ENCODE measurements around the gene TMEM115. TPM values are rescaled to one million over a fixed set of nuclear protein-coding genes. Genes with fewer than 3 reads are reported as not detected.

The TMEM115 gene
- total RNA-seq, 1 experiment from 2014 or later = 56.6 TPM

- ChIA-PET CTCF (no interaction called here), POLR2A (ENCODE audit: unreplicated experiment) (no interaction called here)
- no TSS peak for BruUV-seq (replicated peaks)
Observed at GRCh38 chr3:50406487-50406886, 47.2 kb upstream of the TMEM115 start.

GRCh38 chr3:50405249-50405648 is 45.9 kb upstream of the TMEM115 start:
- BruUV-seq (replicated peaks) = no TSS peak
- Histone ChIP-seq H3K9me3 (ENCODE audit: low read length) (no peaks in the 10 kb centered on the region), H3K36me3 (ENCODE audit: low read depth, low read length) (no peaks in the 10 kb centered on the region), H3K79me2 (ENCODE audit: low read length) (no peaks in the 10 kb centered on the region), H3K9ac (ENCODE audit: low read length) (no peak overlapping the region), H2AFZ (ENCODE audit: low read length) (no peak overlapping the region), H3K27ac (ENCODE audit: low read length) (no peak overlapping the region), H3K27me3 (ENCODE audit: low read length) (peaks cover 13% of the 10 kb centered on the region), H3K9me2 (replicated peaks; ENCODE audit: low read length) (no peaks in the 10 kb centered on the region), H3K4me3 (ENCODE audit: low read length) (no peak overlapping the region), H4K20me1 (ENCODE audit: low read length) (no peaks in the 10 kb centered on the region), H3F3A (ENCODE audit: low read length, unreplicated experiment) (no peaks in the 10 kb centered on the region), H3K4me2 (ENCODE audit: low read length) (no peak overlapping the region), H3K4me1 (ENCODE audit: insufficient read depth, low read length) (no peaks in the 10 kb centered on the region)
- POLR2A ChIA-PET (ENCODE audit: unreplicated experiment) = no interaction called here
- CTCF ChIA-PET = no interaction called here
- intact Hi-C loops (cut with micrococcal nuclease) = no loop called here
- TF ChIP-seq EZH2 (IDR thresholded peaks at IDR 0.05; ENCODE audit: low read length, unreplicated experiment) (no peak), EZH2phosphoT487 (IDR thresholded peaks at IDR 0.05; ENCODE audit: borderline replicate concordance, low read length) (no peak)
- TF ChIP-seq, protein P1, sequence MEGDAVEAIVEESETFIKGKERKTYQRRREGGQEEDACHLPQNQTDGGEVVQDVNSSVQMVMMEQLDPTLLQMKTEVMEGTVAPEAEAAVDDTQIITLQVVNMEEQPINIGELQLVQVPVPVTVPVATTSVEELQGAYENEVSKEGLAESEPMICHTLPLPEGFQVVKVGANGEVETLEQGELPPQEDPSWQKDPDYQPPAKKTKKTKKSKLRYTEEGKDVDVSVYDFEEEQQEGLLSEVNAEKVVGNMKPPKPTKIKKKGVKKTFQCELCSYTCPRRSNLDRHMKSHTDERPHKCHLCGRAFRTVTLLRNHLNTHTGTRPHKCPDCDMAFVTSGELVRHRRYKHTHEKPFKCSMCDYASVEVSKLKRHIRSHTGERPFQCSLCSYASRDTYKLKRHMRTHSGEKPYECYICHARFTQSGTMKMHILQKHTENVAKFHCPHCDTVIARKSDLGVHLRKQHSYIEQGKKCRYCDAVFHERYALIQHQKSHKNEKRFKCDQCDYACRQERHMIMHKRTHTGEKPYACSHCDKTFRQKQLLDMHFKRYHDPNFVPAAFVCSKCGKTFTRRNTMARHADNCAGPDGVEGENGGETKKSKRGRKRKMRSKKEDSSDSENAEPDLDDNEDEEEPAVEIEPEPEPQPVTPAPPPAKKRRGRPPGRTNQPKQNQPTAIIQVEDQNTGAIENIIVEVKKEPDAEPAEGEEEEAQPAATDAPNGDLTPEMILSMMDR (conservative IDR thresholded peaks at IDR 0.05; ENCODE audit: low read depth, low read length) = no peak
- peak; percentile 26 for DNase-seq
- no peak for ATAC-seq

More at GRCh38 chr3:50406487-50406886, 47.2 kb upstream of the TMEM115 start:
- Histone ChIP-seq H3K4me2 (ENCODE audit: low read length) (no peak overlapping the region), H3K79me2 (ENCODE audit: low read length) (no peaks in the 10 kb centered on the region), H4K20me1 (ENCODE audit: low read length) (no peaks in the 10 kb centered on the region), H3F3A (ENCODE audit: low read length, unreplicated experiment) (no peaks in the 10 kb centered on the region), H3K9ac (ENCODE audit: low read length) (no peak overlapping the region), H2AFZ (ENCODE audit: low read length) (no peak overlapping the region), H3K4me1 (ENCODE audit: insufficient read depth, low read length) (no peaks in the 10 kb centered on the region), H3K4me3 (ENCODE audit: low read length) (no peak overlapping the region), H3K36me3 (ENCODE audit: low read depth, low read length) (no peaks in the 10 kb centered on the region), H3K27me3 (ENCODE audit: low read length) (peaks cover 13% of the 10 kb centered on the region), H3K9me3 (ENCODE audit: low read length) (no peaks in the 10 kb centered on the region), H3K9me2 (replicated peaks; ENCODE audit: low read length) (no peaks in the 10 kb centered on the region), H3K27ac (ENCODE audit: low read length) (no peak overlapping the region)
- intact Hi-C loops (cut with micrococcal nuclease) = no loop called here
- DNase-seq (no peak), ATAC-seq (no peak)
- TF ChIP-seq, protein P1 (conservative IDR thresholded peaks at IDR 0.05; ENCODE audit: low read depth, low read length) = no peak
- TF ChIP-seq EZH2 (IDR thresholded peaks at IDR 0.05; ENCODE audit: low read length, unreplicated experiment) = no peak
- TF ChIP-seq EZH2phosphoT487 (IDR thresholded peaks at IDR 0.05; ENCODE audit: borderline replicate concordance, low read length) = no peak

DNA sequence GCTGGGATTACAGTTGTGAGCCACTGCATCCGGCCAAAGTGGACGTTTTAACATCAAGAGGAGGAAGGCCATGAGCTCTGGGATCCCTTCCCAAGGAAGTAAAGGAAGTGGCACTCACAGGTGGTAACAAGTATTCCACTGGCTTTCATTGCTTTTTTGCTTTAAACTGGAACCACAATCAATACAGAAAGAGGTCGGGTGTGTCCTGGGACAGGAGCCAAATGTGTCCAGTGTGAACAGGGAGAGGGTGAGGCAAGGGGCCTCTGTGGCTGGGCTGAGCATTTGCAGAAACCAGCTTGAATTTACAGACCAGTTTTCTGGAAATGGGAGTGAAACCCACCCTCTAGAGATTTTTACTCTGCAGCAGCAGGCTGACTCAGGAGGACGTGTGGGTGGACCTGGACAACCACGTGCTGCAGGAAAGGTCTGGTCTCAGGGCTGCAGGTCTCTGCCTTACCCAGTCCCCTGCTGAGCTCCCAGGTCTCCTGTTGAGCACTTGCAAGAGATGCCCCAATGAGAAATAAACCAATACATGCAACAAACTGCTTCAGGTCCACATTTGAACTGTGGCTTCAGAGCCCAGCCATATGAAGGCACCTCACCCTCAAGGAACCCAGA is 42.8 kb upstream of the TMEM115 start:
- Histone ChIP-seq H2AFZ (ENCODE audit: low read length) (no peak overlapping the region), H3K9me2 (replicated peaks; ENCODE audit: low read length) (no peaks in the 10 kb centered on the region), H3K4me2 (ENCODE audit: low read length) (no peak overlapping the region), H3K9ac (ENCODE audit: low read length) (no peak overlapping the region), H3K9me3 (ENCODE audit: low read length) (no peaks in the 10 kb centered on the region), H3K27ac (ENCODE audit: low read length) (no peak overlapping the region), H3K4me1 (ENCODE audit: insufficient read depth, low read length) (no peaks in the 10 kb centered on the region), H3K36me3 (ENCODE audit: low read depth, low read length) (no peaks in the 10 kb centered on the region), H3K4me3 (ENCODE audit: low read length) (no peak overlapping the region), H3K79me2 (ENCODE audit: low read length) (no peaks in the 10 kb centered on the region), H3K27me3 (ENCODE audit: low read length) (no peaks in the 10 kb centered on the region), H4K20me1 (ENCODE audit: low read length) (no peaks in the 10 kb centered on the region), H3F3A (ENCODE audit: low read length, unreplicated experiment) (no peaks in the 10 kb centered on the region)
- ATAC-seq = peak; percentile 58
- intact Hi-C loops (cut with micrococcal nuclease) = no loop called here
- ChIA-PET POLR2A (ENCODE audit: unreplicated experiment) (no interaction called here), CTCF (interaction anchor here (0.7 kb wide), 1 partner anchor 1098 kb away, joined by 3 read pairs; no protein-coding TSS in a partner anchor)
- BruUV-seq (replicated peaks) = no TSS peak
- TF ChIP-seq EZH2 (IDR thresholded peaks at IDR 0.05; ENCODE audit: low read length, unreplicated experiment) (no peak), EZH2phosphoT487 (IDR thresholded peaks at IDR 0.05; ENCODE audit: borderline replicate concordance, low read length) (no peak)
- TF ChIP-seq, protein P1 (conservative IDR thresholded peaks at IDR 0.05; ENCODE audit: low read depth, low read length) = no peak
- DNase-seq = peak; percentile 30

Data from PC-3 (cell line).